T-helper 1 cell (primary cell): ENCODE measurements around the gene LHX2.
A peak's percentile ranks its signal among the peaks of the same experiment; 100 is the strongest.
"Not testable (repeated sequence)": the region's sequence is repeated elsewhere in the genome, so short reads cannot be mapped to it uniquely, and the experiment has no call there.

ENCODE experiments used
- DNase-seq, 5 donors: peaks; one replicate each; pipeline ENCODE4 v3.0.0-alpha.2; 2012 to 2020
- total RNA-seq, 4 donors: gene quantifications; one replicate each; lab custom pipeline; 2026; lab: John Stamatoyannopoulos, UW

LHX2 gene
- total RNA-seq, result 0 reads per million in 4 donors

GRCh38 chr9:124011460-124012301 is at the start of gene LHX2:
Gene LHX2, plus strand, starts transcription at chr9:124011768. Its CDS starts 581 bp downstream, at chr9:124012349.
- peak in 1 of 5 donors; percentile 48 for DNase-seq

GRCh38 chr9:123964761-123965160 is 46.8 kb upstream of the LHX2 start:
- DNase-seq, result no peak

GRCh38 chr9:123965801-123966686 is 45.5 kb upstream of the LHX2 start:
- no peak for DNase-seq

GRCh38 chr9:123967323-123967722 is 44.2 kb upstream of the LHX2 start:
- no peak for DNase-seq

GRCh38 chr9:123972618-123973017 is 39.0 kb upstream of the LHX2 start:
- no peak for DNase-seq

- DNase-seq, result no peak
Measured at GRCh38 chr9:123973590-123974223, 37.9 kb upstream of the LHX2 start.

- DNase-seq, result no peak
Measured at GRCh38 chr9:123974471-123974870, 37.1 kb upstream of the LHX2 start.

GRCh38 chr9:123975871-123976270 is 35.7 kb upstream of the LHX2 start:
- DNase-seq, result no peak

GRCh38 chr9:123976579-123976978 is 35.0 kb upstream of the LHX2 start:
- not testable (repeated sequence) for DNase-seq

GRCh38 chr9:123978981-123979380 is 32.6 kb upstream of the LHX2 start:
- no peak for DNase-seq

- no peak for DNase-seq
Measured at GRCh38 chr9:123982535-123982934, 29.0 kb upstream of the LHX2 start.

- no peak for DNase-seq
Measured at GRCh38 chr9:123983047-123983446, 28.5 kb upstream of the LHX2 start.

GRCh38 chr9:123984802-123985201 is 26.8 kb upstream of the LHX2 start:
- no peak for DNase-seq

- DNase-seq, result no peak
Measured at GRCh38 chr9:123985869-123986268, 25.7 kb upstream of the LHX2 start.

- DNase-seq, result no peak
Measured at GRCh38 chr9:123990427-123990826, 21.1 kb upstream of the LHX2 start.

- DNase-seq, result not testable (repeated sequence)
Measured at GRCh38 chr9:123992679-123993078, 18.9 kb upstream of the LHX2 start.

- peak in 1 of 5 donors; percentile 22 for DNase-seq
Measured at GRCh38 chr9:123996731-123997421, 14.7 kb upstream of the LHX2 start.

- no peak for DNase-seq
Measured at GRCh38 chr9:123997665-123998277, 13.8 kb upstream of the LHX2 start.

GRCh38 chr9:123998278-123998925 is 13.2 kb upstream of the LHX2 start:
- no peak for DNase-seq

- DNase-seq, result no peak
Measured at GRCh38 chr9:123998970-123999621, 12.5 kb upstream of the LHX2 start.

- DNase-seq, result no peak
Measured at GRCh38 chr9:123999661-124000060, 11.9 kb upstream of the LHX2 start.
